Ureter (tissue), 1 donor: ENCODE data around the gene RNF126. TPM values are rescaled to one million over a fixed set of nuclear protein-coding genes. Genes with fewer than 3 reads are reported as not detected.
"Not testable (repeated sequence)": the region's sequence is repeated elsewhere in the genome, so short reads cannot be mapped to it uniquely, and the experiment has no call there.

Source experiments
- DNase-seq: peaks from one replicate; pipeline ENCODE4 v3.0.0-alpha.2; 2020; ENCODE audit warnings: low spot score
- total RNA-seq: library from RNA; stranded (reverse); gene quantifications from one replicate; pipeline ENCODE4 v1.2.4, GENCODE V29; 2023
- donor health status: DM: yes; HTN: yes; CAD: no.

RNF126 gene
- total RNA-seq, 1 donor from 2014 or later = 54.5 TPM

- no peak for DNase-seq
Observed at GRCh38 chr19:629961-630714, 32.9 kb downstream of the RNF126 start.

- DNase-seq = not testable (repeated sequence)
Observed at GRCh38 chr19:629515-629914, 33.5 kb downstream of the RNF126 start.

GRCh38 chr19:628168-628567 lies 34.8 kb downstream of the RNF126 start:
- no peak for DNase-seq

GRCh38 chr19:626566-626965 lies 36.4 kb downstream of the RNF126 start:
- DNase-seq = not testable (repeated sequence)

GRCh38 chr19:625257-625656 lies 37.8 kb downstream of the RNF126 start:
- no peak for DNase-seq

GRCh38 chr19:624433-625109 lies 38.4 kb downstream of the RNF126 start:
- no peak for DNase-seq

- no peak for DNase-seq
Observed at GRCh38 chr19:623974-624373, 39.0 kb downstream of the RNF126 start.

- no peak for DNase-seq
Observed at GRCh38 chr19:623175-623916, 39.7 kb downstream of the RNF126 start.

GRCh38 chr19:622666-623065 lies 40.3 kb downstream of the RNF126 start:
- DNase-seq = no peak

GRCh38 chr19:621819-622218 lies 41.2 kb downstream of the RNF126 start:
- DNase-seq = no peak

GRCh38 chr19:621191-621590 lies 41.8 kb downstream of the RNF126 start:
- DNase-seq = not testable (repeated sequence)

- DNase-seq = no peak
Observed at GRCh38 chr19:620166-620862, 42.7 kb downstream of the RNF126 start.

- no peak for DNase-seq
Observed at GRCh38 chr19:619286-620002, 43.6 kb downstream of the RNF126 start.

GRCh38 chr19:618674-619285 lies 44.2 kb downstream of the RNF126 start:
- DNase-seq = no peak

- no peak for DNase-seq
Observed at GRCh38 chr19:618247-618619, 44.8 kb downstream of the RNF126 start.

- no peak for DNase-seq
Observed at GRCh38 chr19:617551-618246, 45.3 kb downstream of the RNF126 start.

- DNase-seq = no peak
Observed at GRCh38 chr19:616747-617526, 46.1 kb downstream of the RNF126 start.

GRCh38 chr19:616062-616700 lies 46.8 kb downstream of the RNF126 start:
- DNase-seq = no peak

GRCh38 chr19:615619-616018 lies 47.4 kb downstream of the RNF126 start:
- no peak for DNase-seq
